NCI-H1694 treated with DMSO at 0.1 percent for 48 hours (cell line): Measurements from ENCODE around the gene DNAJB6.

Experiments
- DNase-seq: peaks from one replicate; lab custom pipeline; 2025; lab: John Stamatoyannopoulos, UW

DNAJB6 gene

DNA sequence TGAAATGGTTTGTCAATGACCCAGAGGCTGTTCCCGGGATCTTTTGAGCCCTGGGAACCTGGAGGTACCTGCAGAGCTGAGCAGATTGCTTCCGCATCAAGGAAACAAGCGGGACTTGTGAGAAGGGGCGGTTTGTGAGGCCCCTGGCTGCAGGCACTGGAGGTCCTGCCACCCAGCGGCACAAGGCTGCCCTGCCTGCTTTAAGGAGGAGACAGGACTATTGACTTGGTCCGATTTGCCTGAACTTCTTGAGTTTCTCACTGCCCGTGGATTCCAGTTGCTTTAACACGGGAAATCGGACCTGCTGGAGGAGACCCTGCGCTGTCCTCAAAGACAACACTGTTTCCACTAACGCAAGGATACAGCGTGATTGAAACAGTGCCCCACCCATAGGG is 130.1 kb downstream of the DNAJB6 start:
- DNase-seq = no peak
